Stimulated activated CD4-positive, alpha-beta T cell treated with anti-CD3 and anti-CD28 coated beads, Interleukin-2, amount 100 ng/mL, for 4 hours (primary cell): ENCODE results near the gene LYL1.
A peak's percentile ranks its signal among the peaks of the same experiment; 100 is the strongest.

Experiments
- DNase-seq: peaks from one replicate; pipeline ENCODE4 v3.0.0-alpha.2; 2020; ENCODE audit warnings: low read depth

LYL1 gene

DNA sequence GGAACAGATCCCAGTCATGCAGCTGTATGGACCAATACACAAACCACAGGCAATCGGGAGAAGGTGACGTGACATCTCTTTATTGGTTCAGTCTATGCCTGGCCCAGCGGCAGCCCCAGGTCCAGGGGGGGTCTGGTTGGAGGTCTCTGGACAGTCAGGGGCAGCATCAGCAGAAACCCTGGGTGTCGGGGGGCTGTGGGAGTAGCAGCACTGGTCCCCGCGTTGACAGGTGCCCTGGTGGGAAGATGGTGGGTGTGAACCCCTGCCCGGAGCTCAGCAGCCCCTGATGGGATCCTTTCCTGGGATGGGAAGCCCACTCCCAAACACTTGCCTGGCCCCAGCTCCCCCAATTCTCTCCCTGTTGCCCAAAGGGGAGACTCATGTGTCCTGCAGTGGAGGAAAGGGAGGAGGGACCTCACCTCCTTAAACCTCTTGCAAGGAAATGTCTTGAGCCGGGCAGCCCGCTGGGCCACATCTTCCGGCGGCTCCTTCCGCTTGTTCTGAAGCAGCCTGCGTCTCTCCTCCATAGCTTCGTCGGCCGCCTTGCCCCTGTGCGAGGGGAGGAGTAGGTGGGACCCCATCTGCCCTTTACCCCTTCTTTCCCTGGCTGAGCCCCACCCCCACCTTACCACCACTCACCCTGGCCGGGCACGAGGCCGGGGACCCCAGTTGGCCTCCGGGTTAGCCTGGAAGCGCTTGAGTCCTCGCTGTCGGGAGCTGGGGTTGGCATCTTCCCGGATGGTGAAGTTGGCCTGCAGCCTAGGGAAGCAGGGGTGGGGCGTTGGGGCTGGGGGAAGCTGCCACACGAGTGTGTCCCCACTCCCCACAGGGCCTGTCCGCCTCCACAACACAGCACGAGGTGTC lies 2.4 kb upstream of the LYL1 start:
- no peak for DNase-seq

DNA sequence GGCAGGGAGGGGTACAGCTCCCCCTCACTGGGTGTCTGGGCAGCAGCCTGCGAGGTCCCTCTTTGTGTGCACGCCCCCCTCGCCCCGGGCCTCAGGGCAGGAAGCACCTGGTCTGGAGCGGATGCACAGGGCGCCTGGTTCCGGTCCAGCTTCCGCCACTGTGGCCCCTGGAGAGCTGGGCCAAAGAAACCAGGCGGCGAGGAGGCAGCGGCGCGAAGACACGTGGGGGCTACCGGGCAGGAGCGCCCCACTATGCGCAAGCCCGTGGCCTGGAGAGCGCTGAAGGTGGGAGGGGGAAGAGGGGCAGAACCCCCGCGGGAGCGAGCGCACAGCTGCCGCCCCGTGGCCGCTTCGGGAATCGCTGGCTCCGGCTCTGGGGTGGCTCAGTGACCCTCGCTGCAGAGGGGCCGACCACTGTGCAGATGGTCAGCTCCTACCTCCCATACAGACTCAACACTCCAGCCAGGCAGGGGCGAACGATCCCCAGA lies 1.7 kb upstream of the LYL1 start:
- peak; percentile 46 for DNase-seq

DNA sequence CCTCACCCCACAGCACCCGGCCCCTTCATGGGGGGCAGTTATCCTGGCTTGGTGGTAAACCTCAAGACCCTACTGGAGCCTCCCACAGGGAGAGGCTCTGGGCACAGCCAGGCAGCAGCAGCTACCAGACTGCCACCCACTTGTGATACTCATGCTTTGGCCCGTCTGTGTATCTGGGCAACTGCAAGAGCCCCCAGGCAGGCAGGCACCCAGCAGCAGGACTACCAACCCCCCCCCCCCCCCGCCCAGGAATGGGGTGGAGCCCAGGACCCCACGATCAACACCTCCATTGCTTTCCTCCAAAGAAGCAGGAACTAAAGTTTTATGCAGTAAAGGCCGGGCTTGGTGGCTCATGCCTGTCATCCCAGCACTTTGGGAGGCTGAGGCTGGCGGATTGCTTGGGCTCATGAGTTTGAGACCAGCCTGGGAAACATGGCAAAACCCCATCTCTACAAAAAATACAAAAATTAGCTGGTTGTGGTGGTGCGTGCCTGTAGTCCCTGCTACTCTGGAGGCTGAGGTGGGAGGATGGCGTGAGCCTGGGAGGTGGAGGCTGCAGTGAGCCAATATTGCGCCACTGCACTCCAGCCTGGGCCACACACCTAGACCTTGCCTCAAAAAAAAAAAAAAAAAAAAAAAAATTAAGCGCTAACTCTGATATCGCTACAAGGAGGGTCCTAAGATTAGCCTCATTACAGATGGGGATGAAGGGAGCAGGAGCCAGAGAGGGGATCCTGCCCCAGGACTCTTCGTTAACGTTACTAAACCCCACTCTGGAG lies 1.1 kb upstream of the LYL1 start:
- DNase-seq, result no peak

DNA sequence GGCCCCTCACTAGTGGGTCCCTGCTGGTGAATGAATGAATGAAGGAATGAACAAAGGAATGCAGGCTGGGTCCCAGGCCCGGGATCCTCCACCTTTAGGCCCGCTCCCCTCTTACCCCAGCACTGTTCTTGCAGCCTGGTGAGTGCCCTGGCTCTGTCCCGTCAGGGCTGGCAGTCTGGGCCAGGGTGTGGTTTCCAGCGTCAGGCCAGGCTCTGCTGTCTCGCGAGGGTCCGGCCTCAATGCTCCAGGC lies 317 bp downstream of the LYL1 start:
- no peak for DNase-seq

DNA sequence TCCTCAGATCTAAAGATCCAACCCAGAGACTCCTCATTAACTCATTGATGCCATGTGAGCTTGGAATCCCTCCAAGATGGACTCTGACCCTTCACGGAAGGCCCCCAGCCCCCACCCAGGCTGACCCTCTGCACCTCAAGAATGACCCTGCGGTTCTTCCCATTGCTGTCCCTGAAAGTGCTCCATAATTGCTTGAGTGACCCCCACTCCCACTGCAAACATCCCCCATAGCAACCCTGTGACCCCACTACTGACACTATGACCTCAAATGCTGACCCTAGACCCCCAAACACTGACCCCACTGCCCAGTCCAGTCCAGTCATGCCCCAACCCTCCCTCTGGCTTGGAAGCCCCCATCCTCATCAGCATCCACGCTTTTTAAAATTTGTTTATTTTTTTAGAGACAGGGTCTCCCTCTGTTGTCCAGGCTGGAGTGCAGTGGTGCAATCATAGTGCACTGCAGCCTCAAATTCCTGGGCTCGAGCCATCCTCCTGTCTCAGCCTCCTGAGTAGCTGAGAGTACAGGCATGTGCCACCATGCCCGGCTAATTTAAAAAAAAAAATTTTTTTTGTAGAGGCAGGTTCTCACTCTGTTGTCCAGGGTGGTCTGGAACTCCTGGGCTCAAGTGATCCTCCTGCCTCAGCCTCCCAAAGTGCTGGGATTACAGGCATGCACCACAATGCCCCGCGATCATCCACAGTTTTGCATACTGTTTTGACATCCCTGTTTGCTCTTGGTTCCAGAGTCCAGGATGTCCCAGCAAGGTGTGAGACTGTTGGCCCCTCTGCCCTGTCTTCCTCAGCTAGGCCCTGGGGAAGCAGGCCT lies 855 bp downstream of the LYL1 start:
- DNase-seq, result no peak

DNA sequence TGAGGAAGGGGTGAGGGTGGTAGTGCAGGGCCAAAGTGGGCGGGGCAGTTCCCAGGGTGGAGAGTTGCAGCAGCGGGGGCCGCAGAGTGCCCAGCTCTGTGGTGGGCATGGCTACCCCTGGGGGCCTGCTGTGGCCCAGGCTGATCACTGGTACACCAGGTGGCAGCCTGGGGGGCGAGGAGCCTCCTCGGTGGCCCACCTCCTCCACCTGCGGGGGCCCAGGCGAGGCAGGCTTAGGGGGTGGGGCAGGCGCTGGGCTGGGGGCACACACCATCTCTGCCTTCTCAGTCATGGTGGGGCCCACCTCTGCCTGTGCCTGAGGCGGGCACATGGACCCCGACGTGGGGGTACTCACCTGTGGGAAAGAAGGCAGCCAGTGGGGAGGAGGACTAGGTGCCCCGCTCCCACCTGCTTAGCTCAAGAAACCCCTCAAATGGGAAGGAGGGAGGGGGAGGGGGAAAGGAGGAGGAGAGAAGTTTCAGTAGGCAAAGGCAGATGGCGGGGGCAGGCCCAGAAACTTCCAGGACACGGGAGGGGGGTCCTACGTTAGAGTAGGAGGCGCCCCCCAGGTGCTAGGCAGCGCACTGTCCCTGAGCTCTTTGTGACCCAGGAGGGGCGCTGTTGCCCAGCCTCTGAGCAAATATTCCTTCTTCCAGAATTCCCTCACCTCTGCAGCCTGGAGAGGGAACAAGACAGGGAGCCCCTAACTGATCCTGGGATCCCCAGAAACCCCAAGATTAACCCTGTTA lies 1.6 kb downstream of the LYL1 start:
- no peak for DNase-seq

DNA sequence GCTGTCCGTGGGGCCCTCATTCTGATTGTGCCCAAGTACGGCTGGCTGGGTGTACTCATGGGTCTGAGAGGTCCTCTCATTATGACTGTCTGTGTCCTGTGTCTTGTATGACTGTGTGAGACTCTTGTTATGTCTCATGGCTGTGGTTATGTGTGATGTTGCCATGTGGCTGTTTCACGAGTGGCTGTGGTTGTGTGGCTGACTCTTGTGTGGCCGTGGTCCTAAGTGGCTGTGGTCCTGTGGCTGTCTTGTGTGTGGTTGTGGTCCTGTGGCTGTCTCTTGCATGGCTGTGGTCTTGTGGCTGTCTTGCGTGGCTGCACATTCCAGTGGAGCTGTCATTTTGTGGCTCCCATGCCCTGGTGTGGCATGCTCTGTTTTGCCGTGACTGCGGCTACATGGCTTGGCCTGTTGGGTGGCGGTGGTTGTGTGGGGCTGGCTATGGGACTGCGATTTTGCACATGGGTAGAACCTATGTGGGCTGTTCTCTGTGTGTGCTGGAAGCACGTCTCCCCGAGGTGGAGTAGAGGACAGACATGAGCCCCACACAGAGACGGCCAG lies 2.5 kb downstream of the LYL1 start:
- no peak for DNase-seq

DNA sequence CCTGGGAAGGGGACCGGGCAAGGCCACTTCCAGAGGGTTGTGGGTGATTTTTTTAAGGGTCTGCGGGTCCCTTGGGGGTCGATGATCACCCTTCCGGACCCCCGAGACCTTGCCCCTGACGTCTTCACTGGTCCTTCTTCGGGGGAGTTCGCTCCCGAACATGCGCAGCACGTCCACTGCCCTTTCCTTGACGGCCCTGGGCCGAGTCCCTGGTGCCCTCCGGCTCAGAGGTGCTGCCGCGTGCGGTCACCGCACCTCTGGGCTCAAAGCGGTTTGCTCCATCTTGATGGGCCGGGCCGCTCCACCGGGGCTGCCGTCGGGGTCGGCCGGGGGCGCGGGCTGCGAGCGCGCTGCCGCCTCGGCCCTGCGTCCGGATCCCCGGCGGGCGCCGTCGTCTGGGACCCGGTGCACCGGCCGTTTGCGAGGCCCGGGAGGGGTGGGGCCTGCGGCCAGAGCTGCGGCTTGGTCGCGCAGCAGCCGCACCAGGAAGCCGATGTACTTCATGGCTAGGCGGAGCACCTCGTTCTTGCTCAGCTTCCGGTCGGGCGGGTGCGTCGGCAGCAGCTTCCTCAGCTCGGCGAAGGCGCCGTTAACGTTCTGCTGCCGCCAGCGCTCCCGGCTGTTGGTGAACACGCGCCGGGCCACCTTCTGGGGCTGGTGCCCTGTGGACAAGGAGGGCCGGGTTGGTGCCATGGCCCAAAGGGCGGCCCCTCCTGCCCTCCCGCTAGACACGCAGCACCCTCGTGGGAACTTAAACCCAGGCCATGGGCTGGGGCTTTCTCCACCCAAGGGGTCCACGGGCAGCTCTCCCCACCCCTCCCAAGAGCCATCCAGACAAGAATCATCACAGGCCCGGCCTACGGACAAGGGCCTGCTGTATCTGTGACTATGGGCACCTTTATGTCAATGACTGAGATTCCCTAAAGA lies 3.3 kb downstream of the LYL1 start:
- DNase-seq, result peak; percentile 71

DNA sequence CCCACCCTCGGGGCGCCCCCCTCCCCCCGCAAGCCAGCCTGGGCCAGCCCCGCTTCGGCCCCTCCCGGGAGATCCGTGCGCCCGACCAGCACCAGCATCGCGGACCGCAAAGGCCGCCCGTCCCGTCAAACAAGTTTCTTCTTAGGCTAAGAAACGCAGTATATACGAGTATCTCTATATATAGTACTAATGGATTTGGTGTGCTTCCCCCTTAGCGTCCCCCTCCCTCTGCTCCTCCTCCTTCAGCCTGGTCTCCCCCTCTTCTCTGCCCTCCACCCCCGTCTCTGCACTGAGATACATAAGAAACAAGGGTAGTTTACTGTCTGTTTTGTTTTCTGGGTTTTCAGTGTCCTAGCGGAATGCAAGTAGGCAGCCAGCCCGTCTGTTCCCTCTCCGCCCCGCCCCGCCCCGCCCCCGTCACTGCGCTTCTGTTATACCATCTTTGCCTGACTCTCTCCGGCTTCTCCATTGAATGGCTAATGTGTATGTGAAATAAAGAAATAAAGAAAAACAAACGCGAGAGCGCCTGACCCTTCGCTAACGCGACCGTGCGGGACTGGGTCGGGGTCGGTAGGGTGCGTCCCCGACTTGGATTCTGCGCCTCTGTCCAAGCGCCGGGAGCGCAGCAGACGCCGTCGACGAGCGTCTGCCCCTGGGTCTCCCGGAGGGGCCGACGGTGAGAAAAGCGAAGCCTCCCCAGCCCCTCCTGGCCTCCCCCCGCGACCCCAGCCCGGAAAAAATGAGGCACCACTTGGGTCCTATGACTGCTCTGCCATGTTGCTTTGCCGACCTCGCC lies 4.2 kb downstream of the LYL1 start:
- no peak for DNase-seq

DNA sequence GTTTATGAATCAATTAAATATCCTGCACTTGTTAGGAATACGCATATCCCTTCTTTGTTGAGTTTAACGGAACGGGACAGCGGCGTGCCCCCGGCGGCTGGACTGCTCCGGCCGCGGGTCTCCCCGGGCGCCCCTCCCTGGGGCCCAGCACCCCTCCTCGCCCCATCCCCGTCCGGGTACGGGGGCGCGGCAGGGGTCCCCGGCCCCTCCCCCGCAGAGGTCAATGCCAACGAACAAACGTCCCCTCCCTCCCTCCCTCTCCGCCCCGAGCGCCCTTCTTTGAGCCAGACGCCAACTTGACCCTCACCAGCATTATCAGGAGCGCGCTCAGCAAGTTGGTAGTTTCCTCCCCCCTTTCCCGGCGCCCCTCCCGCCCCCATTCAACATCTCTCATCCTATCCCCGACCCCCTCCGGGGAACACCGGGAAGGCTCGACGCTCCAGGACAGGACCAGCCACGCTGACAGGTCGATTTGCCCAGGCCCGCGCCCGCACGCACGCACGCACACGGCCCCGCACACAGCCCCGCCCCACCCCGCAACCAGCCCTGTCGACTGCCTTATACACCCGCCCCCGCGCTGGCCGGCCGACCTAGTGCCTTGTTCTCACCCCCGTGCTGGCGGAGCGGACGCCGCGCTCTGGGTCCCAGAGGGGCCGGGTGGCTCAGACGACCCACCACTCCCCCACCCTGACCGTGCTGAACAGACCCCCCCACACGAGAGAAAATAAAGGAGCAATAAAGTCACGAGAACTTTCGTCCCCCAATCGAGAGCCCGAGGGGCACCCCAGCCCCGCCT lies 5.0 kb downstream of the LYL1 start:
- no peak for DNase-seq

DNA sequence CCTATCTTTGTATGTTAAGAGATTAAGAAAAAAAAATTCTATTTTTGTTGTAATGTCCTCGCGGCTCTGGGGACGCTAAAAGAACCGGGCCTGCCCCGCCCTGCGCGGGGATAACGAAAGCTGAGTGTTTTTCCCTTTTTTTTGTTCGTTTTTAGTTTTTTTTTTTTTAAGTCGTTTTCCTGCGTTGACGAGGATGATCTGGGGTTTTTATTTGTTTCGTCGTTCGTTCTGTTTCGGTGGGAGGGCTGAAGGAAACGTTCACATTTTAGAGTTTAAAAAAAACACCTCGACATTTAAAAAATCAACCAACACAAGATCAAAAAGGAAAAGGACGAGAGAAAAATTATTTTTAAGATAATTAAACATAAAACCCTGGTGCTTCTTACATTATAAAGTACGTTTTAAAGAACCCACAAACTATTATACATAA lies 5.6 kb downstream of the LYL1 start:
- no peak for DNase-seq

DNA sequence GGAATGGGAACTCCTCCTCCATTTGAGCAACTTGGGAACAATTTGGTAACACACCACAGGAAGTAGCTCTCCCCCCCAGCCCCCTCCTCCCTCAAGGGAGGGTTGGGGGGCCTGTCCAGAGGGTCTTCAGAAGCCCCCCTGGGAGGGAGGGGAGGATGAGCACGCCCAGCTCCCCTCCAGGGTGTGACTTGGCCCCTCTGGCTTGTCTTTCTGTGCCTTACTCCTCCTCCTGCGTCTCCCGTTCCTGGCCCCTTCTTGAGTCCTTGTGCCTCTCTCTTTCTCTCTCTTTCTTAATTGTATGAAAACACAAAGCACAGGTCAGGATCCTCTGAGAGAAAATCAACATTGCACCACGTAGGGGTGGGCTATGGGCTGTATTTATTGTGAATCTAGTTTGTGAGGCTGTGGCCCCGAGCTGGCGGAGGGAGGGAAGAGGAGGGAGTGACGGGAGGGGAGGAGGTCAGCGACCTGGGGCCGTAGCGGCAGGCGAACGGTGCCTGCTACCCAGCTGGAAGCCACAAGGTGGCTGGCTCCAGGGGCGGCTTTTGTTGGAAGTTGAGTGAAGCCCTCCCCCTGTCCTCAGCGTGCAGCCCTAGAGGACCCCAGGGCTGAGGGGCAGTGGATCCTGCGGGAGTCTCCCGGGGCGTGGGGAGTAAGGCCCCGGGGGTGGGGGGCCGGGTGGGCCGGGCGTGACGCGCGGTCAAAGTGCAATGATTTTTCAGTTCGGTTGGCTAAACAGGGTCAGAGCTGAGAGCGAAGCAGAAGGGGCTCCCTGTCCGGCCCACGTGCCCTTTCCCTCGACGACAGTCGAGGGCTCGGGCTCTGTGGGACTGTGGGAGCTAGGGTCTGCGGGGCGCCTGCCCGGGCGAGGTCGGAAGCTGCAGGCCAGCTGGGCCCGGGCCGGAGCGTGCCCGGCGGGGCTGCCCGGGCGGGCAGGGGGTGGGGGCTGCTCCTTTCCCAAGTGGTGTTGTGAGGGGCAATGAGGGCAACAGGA lies 6.4 kb downstream of the LYL1 start:
- DNase-seq, result no peak

DNA sequence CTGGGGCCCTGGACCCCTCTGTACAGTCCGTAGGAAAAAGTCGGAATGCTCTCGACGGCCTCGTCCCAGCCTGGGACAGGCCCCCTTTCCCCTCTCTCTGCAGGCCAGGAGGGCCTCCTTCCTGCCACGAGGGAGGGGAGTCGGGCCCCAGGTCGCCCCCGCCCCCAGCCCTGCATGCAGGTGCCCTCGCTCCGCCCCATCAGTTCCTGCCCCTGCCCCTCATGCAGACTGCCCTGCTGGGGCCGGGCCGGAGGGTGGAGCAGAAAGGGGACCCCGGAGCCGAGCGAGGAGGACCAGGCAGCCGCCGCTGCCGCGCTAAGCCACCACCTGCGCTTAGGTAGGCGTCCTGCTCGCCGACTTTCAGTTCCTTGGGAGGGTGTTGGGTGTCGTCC lies 7.3 kb downstream of the LYL1 start:
- DNase-seq, result no peak

DNA sequence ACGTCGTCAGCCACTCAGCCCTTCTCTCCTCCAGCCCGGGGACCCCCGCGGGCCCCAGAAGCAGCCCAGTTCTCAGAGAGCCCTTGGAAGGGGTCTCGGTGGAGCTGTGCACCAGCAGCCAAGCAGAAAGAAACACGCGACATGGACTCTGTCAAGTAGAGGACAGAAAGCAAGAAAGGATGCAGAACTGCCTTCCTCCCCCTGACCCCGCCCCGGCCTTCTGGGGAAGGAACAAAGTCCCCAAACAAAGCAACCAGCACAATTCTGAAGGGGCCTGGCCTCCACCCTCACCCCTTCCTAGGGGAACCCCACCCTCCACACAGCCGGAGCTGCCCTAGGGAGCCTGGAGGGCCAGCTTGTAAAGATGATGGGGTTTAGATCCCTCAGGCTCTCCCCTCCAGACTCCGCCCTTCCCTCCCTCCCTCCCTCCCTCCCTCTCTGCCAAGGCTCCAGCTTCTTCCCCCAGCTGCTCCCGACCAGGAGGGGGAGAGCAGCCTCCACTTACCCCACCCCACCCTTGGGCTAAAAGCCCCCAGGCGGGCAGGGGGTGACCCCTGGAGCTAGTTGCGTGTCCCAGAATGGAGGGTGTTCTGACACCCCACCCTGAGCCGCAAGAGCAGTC lies 7.8 kb downstream of the LYL1 start:
- no peak for DNase-seq

DNA sequence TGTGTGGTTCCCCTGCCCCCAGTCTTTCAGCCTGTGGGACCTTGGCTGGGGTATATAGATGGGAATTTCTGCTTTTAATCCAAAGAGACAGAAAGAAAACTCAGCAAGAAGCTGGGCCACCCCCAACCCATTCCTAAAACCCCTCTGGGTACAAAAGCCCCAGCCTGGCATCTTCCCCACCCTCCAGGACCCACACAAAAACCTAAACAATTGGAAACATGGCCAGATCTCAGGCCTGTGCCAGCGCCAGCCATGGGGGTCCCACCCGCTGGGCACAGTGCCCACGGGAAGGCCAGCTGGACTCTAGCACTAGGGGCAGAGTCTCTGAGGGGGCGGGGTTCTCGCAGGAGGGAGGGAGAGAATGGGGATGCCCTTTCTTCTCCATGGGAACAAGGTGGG lies 8.6 kb downstream of the LYL1 start:
- DNase-seq, result no peak

DNA sequence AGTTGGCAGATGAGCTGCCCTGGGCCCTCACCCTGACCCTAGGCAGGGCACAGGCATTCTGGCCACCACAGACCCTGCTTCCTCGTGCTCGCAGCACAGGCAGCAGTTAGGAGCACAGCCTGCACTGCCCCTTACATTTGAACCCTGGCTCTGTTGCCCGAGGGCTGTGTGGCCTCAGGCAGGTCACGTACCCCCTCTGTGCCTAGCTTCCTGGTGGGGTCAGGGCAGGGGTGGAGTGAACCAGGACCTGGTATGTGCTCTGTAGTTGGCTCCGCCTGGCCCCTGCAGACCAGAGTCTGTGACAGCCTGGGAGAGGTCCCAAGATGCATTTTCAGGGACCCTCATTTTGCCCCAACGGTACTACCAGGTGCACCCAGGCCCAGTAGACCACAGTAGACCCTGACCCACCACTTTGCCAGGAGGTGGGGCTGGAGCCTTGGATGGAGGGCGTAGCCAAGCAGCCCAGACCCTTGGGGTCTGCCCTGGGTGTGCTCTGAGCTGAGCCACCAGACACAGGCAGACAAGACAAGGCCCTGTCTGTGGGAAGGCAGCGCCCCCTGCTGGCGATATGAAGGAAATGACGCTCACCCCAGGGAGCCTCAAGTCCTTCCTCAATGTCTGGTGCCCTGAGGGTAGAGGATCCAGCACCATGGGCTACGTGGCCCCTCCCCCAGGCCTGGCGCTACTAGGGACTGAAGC lies 9.1 kb downstream of the LYL1 start:
- DNase-seq, result peak; percentile 63
